NB4 (cell line): ENCODE data around the gene NCL.

ENCODE experiments used
- POLR2A ChIP-seq: IDR thresholded peaks from 2 replicates; pipeline ENCODE4 v1.6.1; 2011; ENCODE audit warnings: mild to moderate bottlenecking; ENCODE audit not compliant: insufficient read length; ENCODE audit errors: extremely low read depth
- TF ChIP-seq, protein P1 (sequence below): IDR thresholded peaks from one replicate; pipeline ENCODE4 v1.5.1; 2012; ENCODE audit warnings: low read depth, low read length

DNA sequence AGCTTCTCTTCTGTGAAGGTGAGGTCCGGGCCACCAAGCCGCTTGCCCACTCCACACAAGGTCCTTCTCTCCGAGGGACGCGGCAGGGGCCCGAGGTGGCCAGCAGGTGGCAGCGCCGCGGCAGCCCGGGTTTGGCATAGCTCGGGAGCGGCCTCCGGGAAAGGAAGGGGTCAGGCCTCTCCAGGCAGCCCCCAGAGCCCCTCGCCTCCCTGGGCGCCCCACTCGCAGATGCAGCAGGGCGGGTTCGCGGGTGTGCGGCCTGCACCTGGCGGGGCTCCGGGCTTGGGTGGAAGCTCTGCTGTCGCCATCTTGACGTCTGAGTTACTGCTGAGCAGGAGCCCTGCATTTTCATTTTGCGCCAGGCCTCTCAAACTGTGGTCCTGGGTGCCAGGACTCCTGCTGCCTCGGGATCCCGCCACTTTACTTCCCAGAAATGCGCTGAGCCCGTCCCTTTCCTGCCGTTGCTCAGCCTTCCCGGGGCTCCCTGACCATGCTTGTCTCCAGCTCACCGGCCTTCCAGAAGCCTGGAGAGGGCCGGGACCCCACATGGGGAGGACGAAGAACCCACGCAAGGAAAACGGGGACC, 18.6 kb upstream of the NCL start:
- TF ChIP-seq POLR2A = no peak
- TF ChIP-seq, protein P1, sequence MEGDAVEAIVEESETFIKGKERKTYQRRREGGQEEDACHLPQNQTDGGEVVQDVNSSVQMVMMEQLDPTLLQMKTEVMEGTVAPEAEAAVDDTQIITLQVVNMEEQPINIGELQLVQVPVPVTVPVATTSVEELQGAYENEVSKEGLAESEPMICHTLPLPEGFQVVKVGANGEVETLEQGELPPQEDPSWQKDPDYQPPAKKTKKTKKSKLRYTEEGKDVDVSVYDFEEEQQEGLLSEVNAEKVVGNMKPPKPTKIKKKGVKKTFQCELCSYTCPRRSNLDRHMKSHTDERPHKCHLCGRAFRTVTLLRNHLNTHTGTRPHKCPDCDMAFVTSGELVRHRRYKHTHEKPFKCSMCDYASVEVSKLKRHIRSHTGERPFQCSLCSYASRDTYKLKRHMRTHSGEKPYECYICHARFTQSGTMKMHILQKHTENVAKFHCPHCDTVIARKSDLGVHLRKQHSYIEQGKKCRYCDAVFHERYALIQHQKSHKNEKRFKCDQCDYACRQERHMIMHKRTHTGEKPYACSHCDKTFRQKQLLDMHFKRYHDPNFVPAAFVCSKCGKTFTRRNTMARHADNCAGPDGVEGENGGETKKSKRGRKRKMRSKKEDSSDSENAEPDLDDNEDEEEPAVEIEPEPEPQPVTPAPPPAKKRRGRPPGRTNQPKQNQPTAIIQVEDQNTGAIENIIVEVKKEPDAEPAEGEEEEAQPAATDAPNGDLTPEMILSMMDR = peak; percentile 92
